IPS DF 6.9 (cell line): ENCODE measurements around the gene NUPR1.
A peak's percentile ranks its signal among the peaks of the same experiment; 100 is the strongest.
"Not testable (repeated sequence)": the region's sequence is repeated elsewhere in the genome, so short reads cannot be mapped to it uniquely, and the experiment has no call there.

ENCODE experiments used
- DNase-seq: peaks from one replicate; pipeline ENCODE4 v3.0.0-alpha.2; 2013; ENCODE audit warnings: low read depth, low spot score
- H3K27ac ChIP-seq: one replicate; pipeline ENCODE4 v1.5.1; 2013; ENCODE audit warnings: low read length, control low read depth
- H3K27me3 ChIP-seq: 2 replicates; pipeline ENCODE4 v1.6.1; 2013; ENCODE audit warnings: mild to moderate bottlenecking, low read length; ENCODE audit not compliant: control insufficient read depth, insufficient read depth
- H3K36me3 ChIP-seq: 2 replicates; pipeline ENCODE4 v1.6.1; 2013; ENCODE audit warnings: low read length; ENCODE audit not compliant: control insufficient read depth, insufficient read depth
- H3K4me1 ChIP-seq: 2 replicates; pipeline ENCODE4 v1.6.1; 2013; ENCODE audit warnings: low read length; ENCODE audit not compliant: control insufficient read depth, insufficient read depth
- H3K4me3 ChIP-seq: 2 replicates; pipeline ENCODE4 v1.5.1; 2013; ENCODE audit warnings: mild to moderate bottlenecking, low read length
- H3K9me3 ChIP-seq: 2 replicates; pipeline ENCODE4 v1.6.1; 2013; ENCODE audit warnings: low read length, inconsistent platforms; ENCODE audit not compliant: control insufficient read depth, insufficient read depth
- WGBS: extraction: QIAGEN DNeasy Blood & Tissue Kit; methylation state at CpG from one replicate; pipeline ENCODE4 v1.1.7; 2013; ENCODE audit warnings: mixed read lengths, missing lambda C conversion rate; ENCODE audit not compliant: insufficient read length, insufficient coverage; 5-methylcytosine and 5-hydroxymethylcytosine counted together

NUPR1 gene

DNA sequence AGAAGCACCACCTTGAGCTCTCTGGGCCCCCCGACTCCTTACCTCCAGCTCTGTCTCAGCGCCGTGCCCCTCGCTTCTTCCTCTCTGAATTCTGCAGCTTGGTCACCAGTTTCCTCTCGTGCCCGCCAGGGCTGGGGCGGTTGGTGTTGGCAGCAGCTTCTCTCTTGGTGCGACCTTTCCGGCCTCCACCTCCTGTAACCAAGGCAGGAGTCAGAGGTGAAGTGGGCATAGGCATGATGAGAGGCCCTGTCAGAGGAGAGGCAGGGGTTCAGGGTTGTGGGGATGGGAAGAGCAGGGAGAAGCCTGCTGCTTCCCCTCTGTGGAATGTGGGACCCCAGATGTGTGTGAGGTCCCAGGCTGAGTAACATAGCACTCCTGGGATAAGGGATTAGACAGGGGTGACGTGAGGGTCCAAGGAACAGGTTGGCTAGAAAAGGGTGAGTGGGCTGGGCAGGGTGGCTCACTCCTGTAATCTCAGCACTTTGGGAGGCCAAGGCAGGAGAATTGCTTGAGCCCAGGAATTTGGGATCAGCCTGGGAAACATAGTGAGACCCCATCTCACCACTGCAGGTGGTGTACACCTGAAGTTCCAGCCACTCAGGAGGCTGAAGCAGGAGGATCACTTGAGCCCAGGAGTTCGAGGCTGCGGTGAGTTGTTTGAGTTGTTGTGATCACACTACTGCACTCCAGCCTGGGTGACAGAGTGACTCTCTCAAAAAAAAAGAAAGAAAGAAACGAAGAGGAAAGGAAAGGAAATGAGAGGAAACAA lies 626 bp downstream of the NUPR1 start:
- no peak overlapping the region for H3K27ac ChIP-seq

DNA sequence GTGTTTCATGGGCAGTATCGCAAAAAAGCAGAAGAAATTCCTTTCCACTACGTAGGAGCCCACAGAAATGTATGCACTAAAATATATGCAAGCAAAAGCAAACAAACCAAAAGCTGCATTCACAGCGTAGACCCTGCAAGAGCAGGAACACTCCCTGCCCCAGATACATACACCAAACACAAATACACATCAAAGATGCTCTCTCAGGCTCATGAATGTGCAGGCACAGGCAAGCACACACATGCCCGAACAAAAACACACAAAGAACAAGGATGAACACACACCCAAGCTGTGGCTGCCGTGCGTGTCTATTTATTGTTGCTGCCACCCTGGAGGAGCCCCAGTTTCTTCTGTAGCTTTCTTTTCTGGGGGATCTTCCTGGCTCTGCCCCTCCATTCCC lies 1.7 kb downstream of the NUPR1 start:
- H3K4me1 ChIP-seq, result no peaks in the 10 kb centered on the region
- DNase-seq, result no peak
- H3K27ac ChIP-seq, result no peak overlapping the region
- no CpG with 5 or more reads among the region's 6 CpGs for WGBS
- no peaks in the 10 kb centered on the region for H3K36me3 ChIP-seq
- H3K9me3 ChIP-seq, result no peaks in the 10 kb centered on the region
- H3K4me3 ChIP-seq, result no peak overlapping the region
- H3K27me3 ChIP-seq, result no peaks in the 10 kb centered on the region

More for the DNA sequence above, 626 bp downstream of the NUPR1 start:
- no peaks in the 10 kb centered on the region for H3K27me3 ChIP-seq
- no CpG with 5 or more reads among the region's 13 CpGs for WGBS
- H3K4me1 ChIP-seq, result no peaks in the 10 kb centered on the region
- no peaks in the 10 kb centered on the region for H3K36me3 ChIP-seq
- H3K4me3 ChIP-seq, result no peak overlapping the region
- DNase-seq, result no peak
- no peaks in the 10 kb centered on the region for H3K9me3 ChIP-seq

DNA sequence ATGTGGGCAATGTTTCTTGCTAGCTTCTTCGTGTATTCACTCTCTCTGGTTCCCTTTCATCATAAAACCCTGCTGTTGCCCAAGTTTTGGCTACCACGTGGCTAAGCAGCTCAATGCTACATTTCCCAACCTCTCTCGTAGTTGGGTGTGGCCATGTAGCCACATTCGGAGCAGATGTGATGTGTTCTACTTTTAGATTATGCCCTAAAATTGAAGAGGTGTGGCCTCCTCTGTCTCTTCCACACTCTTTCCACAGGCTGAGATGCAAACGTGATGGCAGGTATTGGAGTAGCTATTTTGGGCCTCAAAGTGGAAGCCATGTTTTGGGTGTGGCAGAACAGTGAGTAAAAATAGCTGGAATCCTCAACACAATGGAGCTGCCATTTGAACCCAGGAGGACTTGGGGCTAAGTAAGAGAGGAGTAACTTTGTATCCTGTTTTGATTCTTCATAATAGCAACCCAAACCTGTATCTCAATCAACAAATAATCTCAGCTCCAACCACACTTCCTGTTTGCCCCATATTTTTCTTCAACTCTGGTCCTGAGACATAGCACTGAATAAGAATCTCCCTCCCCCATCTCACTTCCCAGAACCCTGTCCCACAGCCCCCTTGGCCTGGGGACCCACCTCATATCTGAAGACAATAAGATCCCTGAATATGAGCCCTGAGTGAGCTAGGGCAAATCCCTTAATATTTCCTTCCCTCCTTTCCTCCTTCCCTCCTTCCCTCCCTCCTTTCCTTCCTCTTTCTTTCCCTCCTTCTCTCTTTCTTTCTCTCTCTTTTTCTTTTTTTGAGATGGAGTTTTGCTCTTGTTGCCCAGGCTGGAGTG lies 4.0 kb downstream of the NUPR1 start:
- no peak for DNase-seq
- no peaks in the 10 kb centered on the region for H3K27me3 ChIP-seq
- H3K4me3 ChIP-seq, result no peak overlapping the region
- H3K27ac ChIP-seq, result no peak overlapping the region
- WGBS, result no CpG with 5 or more reads among the region's 5 CpGs
- H3K36me3 ChIP-seq, result no peaks in the 10 kb centered on the region
- H3K4me1 ChIP-seq, result no peaks in the 10 kb centered on the region
- H3K9me3 ChIP-seq, result no peaks in the 10 kb centered on the region

DNA sequence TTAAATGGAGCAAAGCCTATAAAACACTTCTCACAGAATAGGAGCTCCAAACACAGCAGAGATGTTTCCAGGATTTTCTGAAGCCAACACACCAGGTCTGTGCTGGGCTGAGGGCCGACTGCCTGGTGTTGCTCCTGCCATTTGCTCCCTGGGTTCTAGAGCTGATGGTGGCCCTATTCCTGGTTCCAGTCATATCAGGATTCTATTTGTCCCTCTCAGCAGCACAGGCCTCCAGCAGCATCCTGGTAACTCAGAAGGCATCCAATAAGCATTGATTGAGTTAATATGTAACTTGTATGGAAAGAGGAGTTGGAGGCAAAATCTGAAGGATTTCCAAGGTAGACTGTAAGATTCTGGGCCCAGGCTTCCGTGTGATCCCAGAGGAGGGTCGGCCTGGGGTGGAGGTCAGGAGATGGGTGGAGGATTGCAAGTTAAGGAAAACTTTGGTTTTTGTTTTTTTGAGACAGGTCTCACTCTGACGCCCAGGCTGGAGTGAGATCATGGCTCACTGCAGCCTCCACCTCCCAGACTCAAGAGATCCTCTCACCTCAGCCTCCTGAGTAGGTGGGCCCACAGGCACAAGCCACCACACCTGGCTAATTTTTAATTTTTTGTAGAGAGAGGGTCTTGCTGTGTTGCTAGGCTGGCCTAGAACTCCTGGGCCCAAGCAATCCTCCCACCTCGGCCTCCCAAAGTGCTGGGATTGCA lies 5.7 kb downstream of the NUPR1 start:
- no CpG with 5 or more reads among the region's 5 CpGs for WGBS
- no peaks in the 10 kb centered on the region for H3K27me3 ChIP-seq
- H3K4me1 ChIP-seq, result no peaks in the 10 kb centered on the region
- H3K36me3 ChIP-seq, result no peaks in the 10 kb centered on the region
- DNase-seq, result no peak
- H3K4me3 ChIP-seq, result no peak overlapping the region
- no peaks in the 10 kb centered on the region for H3K9me3 ChIP-seq
- no peak overlapping the region for H3K27ac ChIP-seq

DNA sequence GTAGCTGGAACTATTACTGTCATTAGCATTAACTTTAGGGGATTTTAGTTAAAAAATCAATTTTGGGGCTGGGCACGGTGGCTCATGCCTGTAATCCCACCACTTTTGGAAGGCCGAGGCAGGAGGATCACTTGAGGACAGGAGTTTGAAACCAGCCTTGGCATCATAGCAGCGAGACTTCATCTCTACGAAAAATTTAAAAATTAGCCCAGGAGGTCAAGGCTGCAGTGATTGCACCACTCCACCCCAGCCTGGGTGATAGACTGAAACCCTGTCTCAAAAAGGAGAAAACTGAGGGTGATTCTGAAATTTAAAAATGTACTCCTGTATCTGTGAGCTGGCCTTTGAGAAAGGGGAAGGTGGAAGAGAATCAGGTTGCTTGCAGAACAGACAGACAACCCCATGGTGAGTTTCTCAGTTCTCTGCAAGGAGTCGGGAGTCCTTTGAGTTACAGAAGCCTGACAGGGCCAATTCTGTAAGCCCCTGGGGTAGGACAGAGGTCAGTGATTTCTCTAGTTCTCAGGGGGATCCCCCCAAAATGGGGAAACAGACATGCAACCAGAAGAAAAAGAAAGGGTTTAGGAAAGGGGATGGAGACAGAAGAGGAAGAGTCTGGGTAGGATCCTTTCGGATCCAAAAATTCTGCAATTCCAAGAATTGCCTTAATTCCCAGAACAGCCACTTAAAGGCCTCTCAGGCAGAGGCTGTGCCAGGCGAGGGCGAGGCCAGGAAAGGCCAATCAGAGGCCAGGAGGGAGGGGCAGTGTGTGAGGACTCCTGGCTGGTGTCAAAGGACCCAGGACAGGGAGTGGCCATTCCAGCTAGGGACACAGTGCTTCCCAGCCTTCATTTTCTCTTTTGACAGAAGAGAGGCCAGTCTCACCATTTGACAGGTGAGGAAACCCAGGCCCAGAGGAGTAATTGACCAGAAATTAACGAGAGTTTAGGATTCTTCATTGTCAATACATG lies 6.7 kb downstream of the NUPR1 start:
- H3K4me1 ChIP-seq, result no peaks in the 10 kb centered on the region
- H3K4me3 ChIP-seq, result no peak overlapping the region
- H3K36me3 ChIP-seq, result no peaks in the 10 kb centered on the region
- no peaks in the 10 kb centered on the region for H3K9me3 ChIP-seq
- no CpG with 5 or more reads among the region's 9 CpGs for WGBS
- no peak overlapping the region for H3K27ac ChIP-seq
- H3K27me3 ChIP-seq, result no peaks in the 10 kb centered on the region
- peak; percentile 35 for DNase-seq

DNA sequence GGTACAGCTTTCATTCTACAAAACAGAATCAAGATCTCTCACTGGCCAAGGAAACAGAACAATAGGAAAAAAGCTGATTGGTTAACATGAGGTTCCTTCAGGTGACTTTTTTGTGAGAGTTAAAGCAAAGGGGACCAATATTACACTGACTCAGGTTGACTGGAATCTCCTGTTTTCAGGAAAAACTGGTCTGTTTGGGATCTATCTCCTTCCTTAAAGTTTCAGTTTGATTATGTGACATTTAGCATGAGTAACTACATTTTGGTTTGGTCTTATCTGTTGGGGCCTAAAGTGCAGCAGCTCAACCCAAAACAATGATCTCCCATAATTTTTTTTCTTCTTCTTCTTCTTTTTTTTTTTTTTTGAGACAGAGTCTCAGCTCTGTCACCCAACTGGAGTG lies 9.7 kb downstream of the NUPR1 start:
- Histone ChIP-seq H3K9me3 (no peaks in the 10 kb centered on the region), H3K4me3 (no peak overlapping the region), H3K4me1 (no peaks in the 10 kb centered on the region), H3K27me3 (no peaks in the 10 kb centered on the region), H3K27ac (no peak overlapping the region), H3K36me3 (no peaks in the 10 kb centered on the region)
- DNase-seq, result no peak

DNA sequence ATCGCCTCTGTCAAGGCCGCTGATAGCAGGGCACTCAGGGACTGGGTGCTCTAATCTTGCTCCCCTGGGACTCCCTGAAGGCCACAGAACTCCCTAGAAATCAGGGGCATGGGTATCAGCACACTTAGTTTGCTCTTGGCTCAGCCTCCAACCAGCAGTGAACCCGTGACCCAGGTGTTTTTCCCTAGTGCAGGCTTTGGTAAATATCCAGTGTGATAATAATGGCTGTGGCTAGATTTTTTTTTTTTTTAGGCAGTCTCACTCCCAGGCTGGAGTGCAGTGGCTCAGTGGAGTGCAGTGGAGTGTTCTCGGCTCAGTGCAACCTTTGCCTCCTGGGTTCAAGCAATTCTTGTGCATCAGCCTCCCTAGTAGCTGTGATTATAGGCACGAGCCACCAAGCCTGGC lies 10.3 kb downstream of the NUPR1 start:
- Histone ChIP-seq H3K36me3 (no peaks in the 10 kb centered on the region), H3K4me1 (no peaks in the 10 kb centered on the region), H3K9me3 (no peaks in the 10 kb centered on the region), H3K27ac (no peak overlapping the region), H3K4me3 (no peak overlapping the region), H3K27me3 (no peaks in the 10 kb centered on the region)
- no CpG with 5 or more reads among the region's 5 CpGs for WGBS
- DNase-seq, result no peak

DNA sequence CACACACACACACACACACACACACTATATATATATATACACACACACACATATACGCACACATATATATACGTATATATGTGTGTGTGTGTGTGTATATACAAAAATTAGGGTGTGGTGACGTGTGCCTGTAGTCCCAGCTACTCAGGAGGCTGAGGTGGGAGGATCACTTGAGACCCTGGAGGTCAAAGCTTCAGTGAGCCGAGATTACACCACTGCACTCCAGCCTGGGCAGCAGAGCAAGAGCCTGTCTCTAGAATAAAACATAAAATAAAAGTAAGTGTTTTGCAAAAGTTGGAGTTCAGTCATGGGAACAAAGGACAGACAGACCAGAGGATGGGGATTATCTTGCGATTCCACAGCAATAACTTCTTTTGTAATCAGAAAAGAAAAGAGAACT lies 10.8 kb downstream of the NUPR1 start:
- no peaks in the 10 kb centered on the region for H3K4me1 ChIP-seq

DNA sequence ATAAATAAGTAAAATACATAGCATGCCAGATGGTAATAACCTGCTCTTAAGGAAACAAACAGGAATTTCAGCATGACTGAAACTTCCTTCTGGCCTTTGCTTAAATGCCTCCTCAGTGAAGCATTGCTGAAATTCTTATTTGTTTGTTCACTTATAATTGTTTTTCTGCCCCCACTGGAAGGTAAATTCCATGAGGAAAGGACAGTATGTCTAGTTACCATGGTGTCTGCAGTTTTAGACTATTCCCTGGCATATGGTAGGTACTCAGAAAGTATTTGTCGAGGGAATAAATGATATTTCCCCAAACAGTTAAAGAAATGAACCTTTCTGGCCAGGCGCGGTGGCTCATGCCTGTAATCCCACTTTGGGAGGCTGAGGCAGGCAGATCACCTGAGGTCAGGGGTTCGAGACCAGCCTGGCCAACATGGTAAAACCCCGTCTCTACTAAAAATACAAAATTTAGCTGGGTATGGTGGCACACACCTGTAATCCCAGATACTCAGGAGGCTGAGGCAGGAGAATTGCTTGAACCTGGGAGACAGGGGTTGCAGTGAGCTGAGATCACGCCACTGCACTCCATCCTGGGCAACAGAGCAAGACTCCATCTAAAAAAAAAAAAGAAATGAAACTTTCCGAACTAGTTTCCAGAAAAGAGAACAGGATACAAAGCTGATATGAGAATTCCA lies 11.5 kb downstream of the NUPR1 start:
- H3K4me3 ChIP-seq, DNase-seq, H3K4me1 ChIP-seq, H3K27ac ChIP-seq, H3K27me3 ChIP-seq, H3K9me3 ChIP-seq, H3K36me3 ChIP-seq: not testable (repeated sequence)
- WGBS, result no CpG with 5 or more reads among the region's 7 CpGs

More for the DNA sequence above, 10.8 kb downstream of the NUPR1 start:
- DNase-seq, result no peak
- no peaks in the 10 kb centered on the region for H3K27me3 ChIP-seq
- no peaks in the 10 kb centered on the region for H3K9me3 ChIP-seq
- no peaks in the 10 kb centered on the region for H3K36me3 ChIP-seq
- no peak overlapping the region for H3K4me3 ChIP-seq
- no peak overlapping the region for H3K27ac ChIP-seq
- no CpG with 5 or more reads among the region's 5 CpGs for WGBS
